ENCODE measurements around the gene MPP2.

- TF ChIP-seq, protein P1, sequence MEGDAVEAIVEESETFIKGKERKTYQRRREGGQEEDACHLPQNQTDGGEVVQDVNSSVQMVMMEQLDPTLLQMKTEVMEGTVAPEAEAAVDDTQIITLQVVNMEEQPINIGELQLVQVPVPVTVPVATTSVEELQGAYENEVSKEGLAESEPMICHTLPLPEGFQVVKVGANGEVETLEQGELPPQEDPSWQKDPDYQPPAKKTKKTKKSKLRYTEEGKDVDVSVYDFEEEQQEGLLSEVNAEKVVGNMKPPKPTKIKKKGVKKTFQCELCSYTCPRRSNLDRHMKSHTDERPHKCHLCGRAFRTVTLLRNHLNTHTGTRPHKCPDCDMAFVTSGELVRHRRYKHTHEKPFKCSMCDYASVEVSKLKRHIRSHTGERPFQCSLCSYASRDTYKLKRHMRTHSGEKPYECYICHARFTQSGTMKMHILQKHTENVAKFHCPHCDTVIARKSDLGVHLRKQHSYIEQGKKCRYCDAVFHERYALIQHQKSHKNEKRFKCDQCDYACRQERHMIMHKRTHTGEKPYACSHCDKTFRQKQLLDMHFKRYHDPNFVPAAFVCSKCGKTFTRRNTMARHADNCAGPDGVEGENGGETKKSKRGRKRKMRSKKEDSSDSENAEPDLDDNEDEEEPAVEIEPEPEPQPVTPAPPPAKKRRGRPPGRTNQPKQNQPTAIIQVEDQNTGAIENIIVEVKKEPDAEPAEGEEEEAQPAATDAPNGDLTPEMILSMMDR (IDR thresholded peaks at IDR 0.05; ENCODE audit: low read depth, low read length, poor library complexity, severe bottlenecking) = no peak
- TF ChIP-seq EZH2phosphoT487 (IDR thresholded peaks at IDR 0.05; ENCODE audit: borderline replicate concordance, low read length) = no peak
Observed at GRCh38 chr17:43900858-43901754, 6.2 kb downstream of the MPP2 start.
